GM12878 (cell line): ENCODE data around the gene GAB1. TPM values are rescaled to one million over a fixed set of nuclear protein-coding genes. Genes with fewer than 3 reads are reported as not detected.

Source experiments
- BMI1 ChIP-seq: fragments of 450-650 bp; IDR thresholded peaks from 2 replicates; pipeline ENCODE4 v1.6.1; 2016; ENCODE audit warnings: mild to moderate bottlenecking, moderate library complexity, borderline replicate concordance
- CBX3 ChIP-seq: fragments of 200-600 bp; sonication (generic); IDR thresholded peaks from 2 replicates; pipeline ENCODE4 v1.6.1; 2016; ENCODE audit warnings: low read depth, borderline replicate concordance
- EED ChIP-seq: sonication (generic); IDR thresholded peaks from 2 replicates; pipeline ENCODE4 v1.6.1; 2016; ENCODE audit warnings: antibody characterized with exemption, low read depth
- ESRRA ChIP-seq: IDR thresholded peaks from 2 replicates; pipeline ENCODE4 v1.6.1; 2012; ENCODE audit warnings: mild to moderate bottlenecking, low read length, improper control_type of control experiment
- JUND ChIP-seq: IDR thresholded peaks from 2 replicates; pipeline ENCODE4 v1.6.1; 2012; ENCODE audit warnings: low read depth, mild to moderate bottlenecking, low read length, improper control_type of control experiment, moderate library complexity
- MTA2 ChIP-seq: fragments of 450-650 bp; IDR thresholded peaks from 2 replicates; pipeline ENCODE4 v1.6.1; 2016; ENCODE audit warnings: low read depth, mild to moderate bottlenecking, moderate library complexity
- MXI1 ChIP-seq: fragments of 150-350 bp; IDR thresholded peaks from 2 replicates; pipeline ENCODE4 v1.6.1; 2011; ENCODE audit warnings: low read depth, mild to moderate bottlenecking, inconsistent platforms, low read length, improper control_type of control experiment
- NFXL1 ChIP-seq: fragments of 450-650 bp; IDR thresholded peaks from 2 replicates; pipeline ENCODE4 v1.6.1; 2017; ENCODE audit warnings: antibody characterized with exemption, mild to moderate bottlenecking, borderline replicate concordance
- RAD21 ChIP-seq: IDR thresholded peaks from 2 replicates; pipeline ENCODE4 v1.6.1; 2011; ENCODE audit warnings: mild to moderate bottlenecking, low read depth, low read length, moderate library complexity; ENCODE audit not compliant: insufficient read depth
- SUPT20H ChIP-seq: IDR thresholded peaks from 2 replicates; pipeline ENCODE4 v1.6.1; 2011; ENCODE audit warnings: low read depth, mild to moderate bottlenecking, low read length, moderate library complexity, borderline replicate concordance; ENCODE audit not compliant: control insufficient read depth
- TCF12 ChIP-seq: IDR thresholded peaks from 2 replicates; pipeline ENCODE4 v1.6.1; 2011; ENCODE audit warnings: low read depth, mild to moderate bottlenecking, low read length
- TCF3 ChIP-seq: IDR thresholded peaks from 2 replicates; pipeline ENCODE4 v1.6.1; 2012; ENCODE audit warnings: low read depth, mild to moderate bottlenecking, low read length, borderline replicate concordance; ENCODE audit not compliant: insufficient read depth
- ZBED1 ChIP-seq: IDR thresholded peaks from 2 replicates; pipeline ENCODE4 v1.6.1; 2016; ENCODE audit warnings: borderline replicate concordance
- ZBTB33 ChIP-seq: fragments of 450-650 bp; IDR thresholded peaks from 2 replicates; pipeline ENCODE4 v1.6.1; 2017; ENCODE audit warnings: mild to moderate bottlenecking
- ZNF207 ChIP-seq: fragments of 450-650 bp; IDR thresholded peaks from 2 replicates; pipeline ENCODE4 v1.6.1; 2014; ENCODE audit warnings: antibody characterized with exemption, mild to moderate bottlenecking, borderline replicate concordance
- ZNF687 ChIP-seq: fragments of 450-650 bp; IDR thresholded peaks from 2 replicates; pipeline ENCODE4 v1.6.1; 2017; ENCODE audit warnings: mild to moderate bottlenecking, moderate library complexity
- polyA plus RNA-seq, 11 experiments: library from polyadenylated mRNA; depleted of rRNA in 4 of 11; unstranded in 6 of 11; stranded (reverse) in 5 of 11; fragments of >200 nt; fragmentation: Nextera tagmentation in 4 of 11; fragmentation: Illumina TruSeq in 1 of 11; extraction: Ambion mirVana in 4 of 11; extraction: Trizol in 1 of 11; gene quantifications; 1 replicate in 1 of 11; 2 replicates in 10 of 11; pipeline versions ENCODE4 v1.2.1 to v1.2.3, GENCODE V29; 2011 to 2016; ENCODE audit warnings: inconsistent platforms in 2 of 11, missing spikeins in 2 of 11, low read depth in 1 of 11
- total RNA-seq, 4 experiments: library from RNA; depleted of rRNA in 3 of 4; stranded (reverse); fragments of >200 nt in 3 of 4; fragmentation: Illumina TruSeq in 1 of 4; extraction: Trizol in 1 of 4; gene quantifications; 2 replicates each; pipeline versions ENCODE4 v1.2.1 to v1.2.3, GENCODE V29; 2013 to 2021
- TF ChIP-seq, protein P1 (sequence below): fragments of 450-650 bp; IDR thresholded peaks from 2 replicates; pipeline ENCODE4 v1.6.1; 2017; ENCODE audit warnings: antibody characterized with exemption, mild to moderate bottlenecking, moderate library complexity
- TF ChIP-seq, protein P2 (sequence below): fragments of 450-650 bp; IDR thresholded peaks from 2 replicates; pipeline ENCODE4 v1.6.1; 2017; ENCODE audit warnings: low read depth, mild to moderate bottlenecking, moderate library complexity

GAB1 gene
- total and polyA plus RNA-seq, 10 of the 15 experiments (the other 5 are each of a cell fraction or from before 2014, with no cell fraction given) = 0.37 to 5.3 (median 3.2) TPM

DNA sequence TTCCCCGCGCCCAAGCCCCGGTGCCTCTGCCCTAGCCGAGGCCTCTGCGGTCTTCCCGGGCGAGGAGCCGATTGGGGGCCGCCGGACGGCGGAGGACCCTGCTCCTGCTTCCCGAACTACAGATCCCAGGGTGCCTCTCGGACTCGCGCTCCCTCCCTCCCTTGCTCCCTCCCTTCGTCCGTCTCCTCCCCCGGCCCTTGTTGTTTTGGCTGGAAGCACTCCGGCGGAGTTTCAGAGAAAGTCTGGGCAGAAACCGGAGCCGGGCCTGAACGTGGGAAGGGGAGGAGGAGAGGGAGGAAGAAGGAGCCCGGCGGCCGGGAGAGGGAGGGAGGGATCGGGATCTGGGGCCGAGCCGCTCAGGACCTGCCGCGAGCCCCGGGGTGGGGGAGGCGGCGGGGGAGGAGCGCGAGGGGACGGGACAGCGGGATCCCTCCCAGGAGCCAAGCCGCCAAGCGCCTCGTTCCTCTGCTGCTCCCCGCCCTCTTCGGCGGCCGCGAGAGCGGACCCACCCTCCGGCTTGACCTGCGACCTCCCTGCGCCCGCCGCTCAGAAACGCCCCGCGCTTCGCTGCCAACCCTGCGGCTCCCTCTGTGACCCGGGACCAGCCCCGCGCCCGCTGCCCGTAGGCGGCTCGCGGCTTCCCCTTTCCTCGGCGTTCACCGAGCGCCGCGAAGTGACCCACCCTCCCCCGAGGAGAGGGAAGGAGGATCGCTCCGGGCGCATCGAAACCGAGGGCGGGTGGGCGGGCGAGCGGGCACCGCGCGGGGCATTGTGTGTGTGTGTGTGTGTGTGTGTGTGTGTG is 496 bp upstream of the GAB1 start (continued):
- TF ChIP-seq TCF3 = no peak
- TF ChIP-seq ZNF207 = no peak
- TF ChIP-seq JUND = no peak
- TF ChIP-seq, protein P1, sequence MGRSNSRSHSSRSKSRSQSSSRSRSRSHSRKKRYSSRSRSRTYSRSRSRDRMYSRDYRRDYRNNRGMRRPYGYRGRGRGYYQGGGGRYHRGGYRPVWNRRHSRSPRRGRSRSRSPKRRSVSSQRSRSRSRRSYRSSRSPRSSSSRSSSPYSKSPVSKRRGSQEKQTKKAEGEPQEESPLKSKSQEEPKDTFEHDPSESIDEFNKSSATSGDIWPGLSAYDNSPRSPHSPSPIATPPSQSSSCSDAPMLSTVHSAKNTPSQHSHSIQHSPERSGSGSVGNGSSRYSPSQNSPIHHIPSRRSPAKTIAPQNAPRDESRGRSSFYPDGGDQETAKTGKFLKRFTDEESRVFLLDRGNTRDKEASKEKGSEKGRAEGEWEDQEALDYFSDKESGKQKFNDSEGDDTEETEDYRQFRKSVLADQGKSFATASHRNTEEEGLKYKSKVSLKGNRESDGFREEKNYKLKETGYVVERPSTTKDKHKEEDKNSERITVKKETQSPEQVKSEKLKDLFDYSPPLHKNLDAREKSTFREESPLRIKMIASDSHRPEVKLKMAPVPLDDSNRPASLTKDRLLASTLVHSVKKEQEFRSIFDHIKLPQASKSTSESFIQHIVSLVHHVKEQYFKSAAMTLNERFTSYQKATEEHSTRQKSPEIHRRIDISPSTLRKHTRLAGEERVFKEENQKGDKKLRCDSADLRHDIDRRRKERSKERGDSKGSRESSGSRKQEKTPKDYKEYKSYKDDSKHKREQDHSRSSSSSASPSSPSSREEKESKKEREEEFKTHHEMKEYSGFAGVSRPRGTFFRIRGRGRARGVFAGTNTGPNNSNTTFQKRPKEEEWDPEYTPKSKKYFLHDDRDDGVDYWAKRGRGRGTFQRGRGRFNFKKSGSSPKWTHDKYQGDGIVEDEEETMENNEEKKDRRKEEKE = no peak
- TF ChIP-seq TCF12 = no peak
- TF ChIP-seq RAD21 = no peak
- TF ChIP-seq EED = no peak
- TF ChIP-seq ZNF687 = no peak; the same call in 1 of the 2 replicates
- no peak for TF ChIP-seq NFXL1
- TF ChIP-seq, protein P2, sequence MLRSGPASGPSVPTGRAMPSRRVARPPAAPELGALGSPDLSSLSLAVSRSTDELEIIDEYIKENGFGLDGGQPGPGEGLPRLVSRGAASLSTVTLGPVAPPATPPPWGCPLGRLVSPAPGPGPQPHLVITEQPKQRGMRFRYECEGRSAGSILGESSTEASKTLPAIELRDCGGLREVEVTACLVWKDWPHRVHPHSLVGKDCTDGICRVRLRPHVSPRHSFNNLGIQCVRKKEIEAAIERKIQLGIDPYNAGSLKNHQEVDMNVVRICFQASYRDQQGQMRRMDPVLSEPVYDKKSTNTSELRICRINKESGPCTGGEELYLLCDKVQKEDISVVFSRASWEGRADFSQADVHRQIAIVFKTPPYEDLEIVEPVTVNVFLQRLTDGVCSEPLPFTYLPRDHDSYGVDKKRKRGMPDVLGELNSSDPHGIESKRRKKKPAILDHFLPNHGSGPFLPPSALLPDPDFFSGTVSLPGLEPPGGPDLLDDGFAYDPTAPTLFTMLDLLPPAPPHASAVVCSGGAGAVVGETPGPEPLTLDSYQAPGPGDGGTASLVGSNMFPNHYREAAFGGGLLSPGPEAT = peak; percentile 36; the same call in 1 of the 2 replicates
- TF ChIP-seq MTA2 = no peak
- no peak for TF ChIP-seq ESRRA
- TF ChIP-seq MXI1 = 0 out of 2 replicates have a peak, but pooled peaks have one; percentile 29
- no peak for TF ChIP-seq CBX3
- no peak for TF ChIP-seq BMI1
- TF ChIP-seq SUPT20H = no peak
- TF ChIP-seq ZBED1 = no peak
- no peak for TF ChIP-seq ZBTB33
